Measurements from ENCODE around the gene CHRNA4. TPM values are rescaled to one million over a fixed set of nuclear protein-coding genes. Genes with fewer than 3 reads are reported as not detected.

The CHRNA4 gene
- total and polyA plus RNA-seq, 10 of the 15 experiments (the other 5 are each of a cell fraction or from before 2014, with no cell fraction given) = 0.04 to 0.41 (median 0.06) TPM; not detected in 5

DNA sequence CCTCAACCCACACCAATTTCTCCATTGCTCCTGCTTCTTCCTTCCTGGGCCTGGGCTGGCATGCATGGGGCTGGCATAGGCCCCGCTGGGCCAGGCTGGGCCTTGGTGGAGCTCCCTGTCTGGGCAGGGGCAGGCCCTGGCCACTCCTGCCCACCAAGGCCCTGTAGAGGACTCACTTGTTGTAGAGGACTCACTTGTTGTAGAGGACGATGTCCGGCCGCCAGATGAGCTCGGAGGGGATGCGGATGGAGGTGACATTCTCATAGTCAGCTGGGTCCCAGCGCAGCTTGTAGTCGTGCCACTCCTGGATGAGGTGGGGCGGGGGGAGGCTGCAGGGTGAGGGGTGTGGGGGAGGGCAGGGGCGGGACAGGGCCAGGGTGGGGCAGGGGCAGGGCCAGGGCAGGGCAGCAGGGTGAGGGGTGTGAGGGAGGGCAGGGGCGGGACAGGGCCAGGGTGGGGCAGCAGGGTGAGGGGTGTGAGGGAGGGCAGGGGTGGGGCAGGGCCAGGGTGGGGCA, 5.3 kb downstream of the CHRNA4 start:
- FAIRE-seq = no peak

More for the DNA sequence above, 5.3 kb downstream of the CHRNA4 start:
- Histone ChIP-seq H3K79me2 (ENCODE audit: control insufficient read depth, insufficient read depth, low read length) (no peaks in the 10 kb centered on the region), H3K27ac (ENCODE audit: control insufficient read depth, insufficient read depth) (no peak overlapping the region), H3K9me3 (replicated peaks; ENCODE audit: control insufficient read depth, insufficient read depth, low read length) (no peaks in the 10 kb centered on the region; the same call in 2 of the 3 replicates), H2AFZ (ENCODE audit: control insufficient read depth, low read depth, low read length) (no peak overlapping the region), H3K4me3 (no peak overlapping the region), H3K9ac (ENCODE audit: control insufficient read depth, insufficient read depth, low read length) (no peak overlapping the region), H3K27me3 (replicated peaks in 1 of 2; ENCODE audit: control insufficient read depth in 2 of 2, insufficient read depth in 2 of 2, low read length in 1 of 2) (no peaks in the 10 kb centered on the region), H3K4me2 (ENCODE audit: control insufficient read depth, insufficient read depth) (no peak overlapping the region), H3K36me3 (ENCODE audit: control insufficient read depth in 2 of 2, insufficient read depth in 2 of 2, low read length in 1 of 2) (no peaks in the 10 kb centered on the region), H4K20me1 (ENCODE audit: control insufficient read depth, insufficient read depth) (no peaks in the 10 kb centered on the region), H3K4me1 (ENCODE audit: control insufficient read depth, insufficient read depth, low read length) (no peaks in the 10 kb centered on the region)
- RAD21 ChIA-PET (ENCODE audit: unreplicated experiment) = no interaction called here
- intact Hi-C loops (cut with micrococcal nuclease; ENCODE audit: unreplicated experiment) = no loop called here
- SMC1A ChIA-PET (ENCODE audit: uncharacterized antibody, unreplicated experiment) = no interaction called here
- ATAC-seq (no peak), DNase-seq (ENCODE audit: low read depth, low spot score) (no peak)
- in situ Hi-C loops (cut with MboI) = no loop called here
- POLR2A ChIA-PET = no interaction called here
- CTCF ChIA-PET = no interaction called here
- TF ChIP-seq, protein P1, sequence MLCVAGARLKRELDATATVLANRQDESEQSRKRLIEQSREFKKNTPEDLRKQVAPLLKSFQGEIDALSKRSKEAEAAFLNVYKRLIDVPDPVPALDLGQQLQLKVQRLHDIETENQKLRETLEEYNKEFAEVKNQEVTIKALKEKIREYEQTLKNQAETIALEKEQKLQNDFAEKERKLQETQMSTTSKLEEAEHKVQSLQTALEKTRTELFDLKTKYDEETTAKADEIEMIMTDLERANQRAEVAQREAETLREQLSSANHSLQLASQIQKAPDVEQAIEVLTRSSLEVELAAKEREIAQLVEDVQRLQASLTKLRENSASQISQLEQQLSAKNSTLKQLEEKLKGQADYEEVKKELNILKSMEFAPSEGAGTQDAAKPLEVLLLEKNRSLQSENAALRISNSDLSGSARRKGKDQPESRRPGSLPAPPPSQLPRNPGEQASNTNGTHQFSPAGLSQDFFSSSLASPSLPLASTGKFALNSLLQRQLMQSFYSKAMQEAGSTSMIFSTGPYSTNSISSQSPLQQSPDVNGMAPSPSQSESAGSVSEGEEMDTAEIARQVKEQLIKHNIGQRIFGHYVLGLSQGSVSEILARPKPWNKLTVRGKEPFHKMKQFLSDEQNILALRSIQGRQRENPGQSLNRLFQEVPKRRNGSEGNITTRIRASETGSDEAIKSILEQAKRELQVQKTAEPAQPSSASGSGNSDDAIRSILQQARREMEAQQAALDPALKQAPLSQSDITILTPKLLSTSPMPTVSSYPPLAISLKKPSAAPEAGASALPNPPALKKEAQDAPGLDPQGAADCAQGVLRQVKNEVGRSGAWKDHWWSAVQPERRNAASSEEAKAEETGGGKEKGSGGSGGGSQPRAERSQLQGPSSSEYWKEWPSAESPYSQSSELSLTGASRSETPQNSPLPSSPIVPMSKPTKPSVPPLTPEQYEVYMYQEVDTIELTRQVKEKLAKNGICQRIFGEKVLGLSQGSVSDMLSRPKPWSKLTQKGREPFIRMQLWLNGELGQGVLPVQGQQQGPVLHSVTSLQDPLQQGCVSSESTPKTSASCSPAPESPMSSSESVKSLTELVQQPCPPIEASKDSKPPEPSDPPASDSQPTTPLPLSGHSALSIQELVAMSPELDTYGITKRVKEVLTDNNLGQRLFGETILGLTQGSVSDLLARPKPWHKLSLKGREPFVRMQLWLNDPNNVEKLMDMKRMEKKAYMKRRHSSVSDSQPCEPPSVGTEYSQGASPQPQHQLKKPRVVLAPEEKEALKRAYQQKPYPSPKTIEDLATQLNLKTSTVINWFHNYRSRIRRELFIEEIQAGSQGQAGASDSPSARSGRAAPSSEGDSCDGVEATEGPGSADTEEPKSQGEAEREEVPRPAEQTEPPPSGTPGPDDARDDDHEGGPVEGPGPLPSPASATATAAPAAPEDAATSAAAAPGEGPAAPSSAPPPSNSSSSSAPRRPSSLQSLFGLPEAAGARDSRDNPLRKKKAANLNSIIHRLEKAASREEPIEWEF (IDR thresholded peaks at IDR 0.05; ENCODE audit: insufficient replicate concordance, low read depth, low read length) = no peak
- no peak for TF ChIP-seq EGR1 (IDR thresholded peaks at IDR 0.05; ENCODE audit: borderline replicate concordance in 1 of 2, low read depth in 2 of 2, low read length in 2 of 2)
- TF ChIP-seq STAT3 (IDR thresholded peaks at IDR 0.05; ENCODE audit: low read depth, low read length) = no peak
- TF ChIP-seq CREB1 (IDR thresholded peaks at IDR 0.05; ENCODE audit: low read depth) = no peak
- no peak for TF ChIP-seq TARDBP (IDR thresholded peaks at IDR 0.05; ENCODE audit: borderline replicate concordance)
- TF ChIP-seq, protein P2, sequence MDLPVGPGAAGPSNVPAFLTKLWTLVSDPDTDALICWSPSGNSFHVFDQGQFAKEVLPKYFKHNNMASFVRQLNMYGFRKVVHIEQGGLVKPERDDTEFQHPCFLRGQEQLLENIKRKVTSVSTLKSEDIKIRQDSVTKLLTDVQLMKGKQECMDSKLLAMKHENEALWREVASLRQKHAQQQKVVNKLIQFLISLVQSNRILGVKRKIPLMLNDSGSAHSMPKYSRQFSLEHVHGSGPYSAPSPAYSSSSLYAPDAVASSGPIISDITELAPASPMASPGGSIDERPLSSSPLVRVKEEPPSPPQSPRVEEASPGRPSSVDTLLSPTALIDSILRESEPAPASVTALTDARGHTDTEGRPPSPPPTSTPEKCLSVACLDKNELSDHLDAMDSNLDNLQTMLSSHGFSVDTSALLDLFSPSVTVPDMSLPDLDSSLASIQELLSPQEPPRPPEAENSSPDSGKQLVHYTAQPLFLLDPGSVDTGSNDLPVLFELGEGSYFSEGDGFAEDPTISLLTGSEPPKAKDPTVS (IDR thresholded peaks at IDR 0.05; ENCODE audit: low read depth, low read length) = no peak
- no peak for TF ChIP-seq NFXL1 (IDR thresholded peaks at IDR 0.05; ENCODE audit: borderline replicate concordance)
- no peak for TF ChIP-seq TBL1XR1 (IDR thresholded peaks at IDR 0.05; ENCODE audit: low read depth, low read length)
- no peak for TF ChIP-seq REST (IDR thresholded peaks at IDR 0.05; ENCODE audit: low read depth, low read length)
- TF ChIP-seq PAX8 (IDR thresholded peaks at IDR 0.05) = no peak
- TF ChIP-seq MLLT1 (IDR thresholded peaks at IDR 0.05) = no peak
- WGBS (ENCODE audit: insufficient coverage, insufficient replicate concordance, low lambda C conversion rate, missing lambda C conversion rate) = 82% methylated on average over 8 of the region's 11 CpGs
- BruUV-seq (replicated peaks) = no TSS peak
